Neuronal stem cell (in vitro differentiated cells): ENCODE measurements around the gene MBD1.
"Not testable (repeated sequence)": the region's sequence is repeated elsewhere in the genome, so short reads cannot be mapped to it uniquely, and the experiment has no call there.

Experiments used
- DNase-seq: peaks from one replicate; pipeline ENCODE4 v3.0.0-alpha.2; 2013; ENCODE audit warnings: low spot score
- H2AFZ ChIP-seq: one replicate; pipeline ENCODE4 v1.6.1; 2013; ENCODE audit warnings: mild to moderate bottlenecking, low read length, inconsistent platforms
- H2AK5ac ChIP-seq: 2 replicates; pipeline ENCODE4 v1.6.1; 2013; ENCODE audit warnings: low read depth, mild to moderate bottlenecking, inconsistent platforms, low read length, moderate library complexity, mixed read lengths
- H2BK120ac ChIP-seq: 2 replicates; pipeline ENCODE4 v1.6.1; 2013; ENCODE audit warnings: low read depth, mild to moderate bottlenecking, inconsistent platforms, low read length, moderate library complexity, mixed read lengths
- H2BK12ac ChIP-seq: one replicate; pipeline ENCODE4 v1.6.1; 2013; ENCODE audit warnings: low read length, inconsistent platforms
- H2BK15ac ChIP-seq: 2 replicates; pipeline ENCODE4 v1.6.1; 2013; ENCODE audit warnings: mild to moderate bottlenecking, low read length, inconsistent platforms, mixed read lengths
- H2BK5ac ChIP-seq: one replicate; pipeline ENCODE4 v1.6.1; 2013; ENCODE audit warnings: inconsistent platforms, mild to moderate bottlenecking, low read length, moderate library complexity
- H3K14ac ChIP-seq: one replicate; pipeline ENCODE4 v1.6.1; 2013; ENCODE audit warnings: low read length, inconsistent platforms
- H3K18ac ChIP-seq: 2 replicates; pipeline ENCODE4 v1.6.1; 2013; ENCODE audit warnings: low read length, inconsistent platforms
- H3K23ac ChIP-seq: 2 replicates; pipeline ENCODE4 v1.6.1; 2013; ENCODE audit warnings: low read depth, mild to moderate bottlenecking, mixed read lengths, low read length, inconsistent platforms; ENCODE audit not compliant: poor library complexity
- H3K27ac ChIP-seq: replicated peaks from 3 replicates; pipeline ENCODE4 v1.5.1; 2013; ENCODE audit warnings: low read length, inconsistent platforms
- H3K27me3 ChIP-seq, 3 experiments: 2 replicates each; pipeline ENCODE4 v1.6.1; 2013; ENCODE audit warnings: low read length in 3 of 3, mild to moderate bottlenecking in 2 of 3, inconsistent platforms in 1 of 3, low read depth in 1 of 3, mixed read lengths in 1 of 3, moderate library complexity in 1 of 3; ENCODE audit not compliant: control insufficient read depth in 3 of 3, insufficient read depth in 3 of 3
- H3K36me3 ChIP-seq, 2 donors: replicated peaks in 1 of 2; 2 replicates each; pipeline ENCODE4 v1.6.1; 2013; ENCODE audit warnings: low read length in 2 of 2; ENCODE audit not compliant: control insufficient read depth in 2 of 2, insufficient read depth in 2 of 2
- H3K4ac ChIP-seq: 2 replicates; pipeline ENCODE4 v1.6.1; 2013; ENCODE audit warnings: inconsistent platforms, mild to moderate bottlenecking, low read length, moderate library complexity
- H3K4me1 ChIP-seq, 2 donors: 1 replicate in 1 of 2; 2 replicates in 1 of 2; pipeline ENCODE4 v1.6.1; 2013; ENCODE audit warnings: low read length in 2 of 2, low read depth in 1 of 2; ENCODE audit not compliant: control insufficient read depth in 2 of 2, insufficient read depth in 1 of 2
- H3K4me2 ChIP-seq: one replicate; pipeline ENCODE4 v1.6.1; 2013; ENCODE audit warnings: mild to moderate bottlenecking, low read length, inconsistent platforms; ENCODE audit not compliant: insufficient read depth, poor library complexity, severe bottlenecking
- H3K4me3 ChIP-seq, 2 donors: 2 replicates each; pipeline ENCODE4 v1.5.1; 2013; ENCODE audit warnings: low read length in 2 of 2, mild to moderate bottlenecking in 2 of 2, inconsistent platforms in 1 of 2, moderate library complexity in 1 of 2
- H3K79me1 ChIP-seq: one replicate; pipeline ENCODE4 v1.6.1; 2013; ENCODE audit warnings: low read depth, mild to moderate bottlenecking, inconsistent platforms, low read length, moderate library complexity
- H3K9ac ChIP-seq: one replicate; pipeline ENCODE4 v1.6.1; 2013; ENCODE audit warnings: mild to moderate bottlenecking, low read depth, low read length, inconsistent platforms; ENCODE audit not compliant: poor library complexity
- H3K9me3 ChIP-seq, 2 donors: replicated peaks in 1 of 2; 2 replicates each; pipeline versions ENCODE3 to v1.6.1; 2013; ENCODE audit warnings: low read length in 2 of 2, mild to moderate bottlenecking in 2 of 2, inconsistent platforms in 1 of 2, low read depth in 1 of 2, mixed read lengths in 1 of 2, moderate library complexity in 1 of 2; ENCODE audit not compliant: control insufficient read depth in 2 of 2, insufficient read depth in 1 of 2
- H4K8ac ChIP-seq: one replicate; pipeline ENCODE4 v1.6.1; 2013; ENCODE audit warnings: low read depth, mild to moderate bottlenecking, inconsistent platforms, low read length, moderate library complexity
- H4K91ac ChIP-seq: one replicate; pipeline ENCODE4 v1.6.1; 2013; ENCODE audit warnings: low read length, low read depth, mild to moderate bottlenecking, inconsistent platforms; ENCODE audit not compliant: poor library complexity
- WGBS, 2 donors: extraction: QIAGEN DNeasy Blood & Tissue Kit; methylation state at CpG; one replicate each; pipeline ENCODE4 v1.1.7; 2013; ENCODE audit warnings: missing lambda C conversion rate in 2 of 2, mixed read lengths in 1 of 2; ENCODE audit not compliant: insufficient read length in 2 of 2, insufficient replicate concordance in 1 of 2; ENCODE audit errors: extremely low coverage in 2 of 2; 5-methylcytosine and 5-hydroxymethylcytosine counted together

The MBD1 gene

GRCh38 chr18:50293039-50293438, 11.7 kb upstream of the MBD1 start:
- no peak overlapping the region for H3K14ac ChIP-seq
- no peaks in the 10 kb centered on the region for H3K4me1 ChIP-seq
- no peak overlapping the region for H2BK120ac ChIP-seq
- no peaks in the 10 kb centered on the region for H3K79me1 ChIP-seq
- H3K4me2 ChIP-seq, result no peak overlapping the region
- H3K4ac ChIP-seq, result no peak overlapping the region
- H3K27me3 ChIP-seq, result peaks cover 0 to 21% (median 0%) of the 10 kb centered on the region in 3 experiments
- H2AFZ ChIP-seq, result no peak overlapping the region
- H2BK12ac ChIP-seq, result no peak overlapping the region
- H2AK5ac ChIP-seq, result no peak overlapping the region
- no peak overlapping the region for H4K8ac ChIP-seq
- H4K91ac ChIP-seq, result no peak overlapping the region
- no peak overlapping the region for H2BK5ac ChIP-seq
- WGBS, 2 donors, result no CpG with 5 or more reads among the region's 1 CpG
- no peak overlapping the region for H3K23ac ChIP-seq
- DNase-seq, result no peak
- no peak overlapping the region for H3K18ac ChIP-seq
- H2BK15ac ChIP-seq, result no peak overlapping the region
- H3K9ac ChIP-seq, result no peak overlapping the region
- no peaks in the 10 kb centered on the region for H3K36me3 ChIP-seq
- no peak overlapping the region for H3K4me3 ChIP-seq
- H3K27ac ChIP-seq, result no peak overlapping the region
- no peaks in the 10 kb centered on the region for H3K9me3 ChIP-seq

- Histone ChIP-seq H3K18ac (no peak overlapping the region), H2BK15ac (no peak overlapping the region), H3K14ac (no peak overlapping the region), H3K4me1 (peaks cover 6% of the 10 kb centered on the region in 2 donors), H3K79me1 (peaks cover 12% of the 10 kb centered on the region), H2AFZ (peak overlapping the region; percentile 17), H2BK5ac (no peak overlapping the region), H3K27ac (no peak overlapping the region), H3K36me3 (peaks cover 14 to 23% of the 10 kb centered on the region in 2 donors), H4K8ac (no peak overlapping the region), H3K4me3 (no peak overlapping the region), H3K4me2 (no peak overlapping the region), H3K9me3 (no peaks in the 10 kb centered on the region), H3K27me3 (peaks cover 0 to 14% (median 0%) of the 10 kb centered on the region in 3 experiments), H3K9ac (no peak overlapping the region), H2BK12ac (no peak overlapping the region), H3K23ac (no peak overlapping the region), H2AK5ac (no peak overlapping the region), H3K4ac (no peak overlapping the region), H4K91ac (no peak overlapping the region), H2BK120ac (no peak overlapping the region)
- WGBS, 2 donors, result no CpG with 5 or more reads among the region's 4 CpGs
- no peak for DNase-seq
Measured at GRCh38 chr18:50289108-50289443, 7.8 kb upstream of the MBD1 start.

- H3K4me2 ChIP-seq, H3K9me3 ChIP-seq, H3K4me1 ChIP-seq, H2BK15ac ChIP-seq, H2BK12ac ChIP-seq, H2AK5ac ChIP-seq, H4K91ac ChIP-seq, DNase-seq, H3K23ac ChIP-seq, H3K18ac ChIP-seq, H3K14ac ChIP-seq, H2BK120ac ChIP-seq, H4K8ac ChIP-seq, H3K27ac ChIP-seq, H3K4ac ChIP-seq, H2BK5ac ChIP-seq, H3K9ac ChIP-seq: not testable (repeated sequence)
- peak overlapping the region; percentile 57 to 83 for H3K4me3 ChIP-seq
- H3K79me1 ChIP-seq, result peaks cover 12% of the 10 kb centered on the region
- H2AFZ ChIP-seq, result peak overlapping the region; percentile 88
- WGBS, 2 donors, result no CpG with 5 or more reads among the region's 21 CpGs
- peaks cover 20 to 29% of the 10 kb centered on the region in 2 donors for H3K36me3 ChIP-seq
- H3K27me3 ChIP-seq, result peaks cover 0 to 14% (median 0%) of the 10 kb centered on the region in 3 experiments
Measured at GRCh38 chr18:50288348-50289107, 7.2 kb upstream of the MBD1 start.

- Histone ChIP-seq H3K4me3 (peak within 1 kb of the TSS; percentile 64 to 97), H2BK12ac (peak within 1 kb of the TSS; percentile 3), H3K79me1 (peaks cover 12% of the 10 kb centered on the region), H2BK15ac (no peak within 1 kb of the TSS), H2AFZ (peak within 1 kb of the TSS; percentile 89), H4K8ac (peak within 1 kb of the TSS; percentile 59), H4K91ac (no peak within 1 kb of the TSS), H3K36me3 (peaks cover 28 to 37% of the 10 kb centered on the region in 2 donors), H3K4me2 (peak within 1 kb of the TSS; percentile 92), H2AK5ac (peak within 1 kb of the TSS; percentile 73), H3K27me3 (peaks cover 0 to 12% (median 0%) of the 10 kb centered on the region in 3 experiments), H3K9ac (peak within 1 kb of the TSS; percentile 92), H3K14ac (peak within 1 kb of the TSS; percentile 39), H3K23ac (peak within 1 kb of the TSS; percentile 70), H2BK120ac (no peak within 1 kb of the TSS), H3K18ac (peak within 1 kb of the TSS; percentile 88), H3K4ac (no peak within 1 kb of the TSS), H3K9me3 (no peaks in the 10 kb centered on the region), H3K27ac (no peak within 1 kb of the TSS), H3K4me1 (peaks cover 6% of the 10 kb centered on the region in 2 donors), H2BK5ac (no peak within 1 kb of the TSS)
- no CpG with 5 or more reads among the region's 76 CpGs for WGBS, 2 donors
- DNase-seq, result peak; percentile 99
Measured at GRCh38 chr18:50287441-50288347, 6.4 kb upstream of the MBD1 start, which contains the start of gene CXXC1. TSS of gene CXXC1 (minus strand) at chr18:50287692. CDS start at chr18:50287589, 103 bp downstream.
